Middle frontal gyrus (tissue), 1 donor: ENCODE data around the gene GABBR1.

ENCODE experiments used
- DNase-seq: peaks from one replicate; pipeline ENCODE4 v3.0.0-alpha.2; 2015; ENCODE audit warnings: low spot score; ENCODE audit errors: extremely low spot score

Gene GABBR1

DNA sequence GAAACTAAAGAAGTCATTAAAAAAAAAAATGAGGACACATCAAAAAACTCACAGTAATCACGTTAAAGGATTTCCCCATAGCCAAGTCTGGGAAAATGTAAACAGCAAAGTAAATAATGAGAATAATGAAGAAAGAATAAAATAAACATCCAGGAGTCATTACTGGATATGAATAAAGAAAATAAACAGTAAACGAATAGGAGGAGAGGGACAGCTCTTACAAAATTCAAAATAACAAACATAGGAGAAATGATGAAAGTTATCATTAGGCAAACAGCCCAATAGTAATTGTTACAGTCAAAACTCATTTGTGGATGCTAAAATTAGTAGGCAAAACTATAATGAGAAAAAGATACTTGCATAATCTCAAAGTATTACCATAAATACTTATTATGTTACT is 65.4 kb downstream of the GABBR1 start:
- no peak for DNase-seq

DNA sequence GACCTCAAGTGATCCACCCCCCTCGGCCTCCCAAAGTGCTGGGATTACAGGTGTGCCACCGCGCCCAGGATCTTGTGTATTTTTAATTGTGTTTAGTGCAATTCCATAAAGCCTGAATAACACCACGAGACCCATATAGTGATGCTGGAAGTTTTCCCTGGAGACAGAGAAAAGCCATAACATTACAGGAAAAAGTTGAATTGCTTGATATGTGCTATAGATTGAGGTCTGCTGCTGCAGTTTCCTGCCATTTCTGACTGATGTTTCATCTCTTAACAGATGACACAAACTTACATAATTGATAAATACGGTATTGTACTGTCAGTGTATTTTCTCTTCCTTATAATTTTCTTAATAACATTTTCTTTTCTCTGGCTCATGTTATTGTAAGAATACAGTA is 66.1 kb downstream of the GABBR1 start:
- DNase-seq, result no peak

DNA sequence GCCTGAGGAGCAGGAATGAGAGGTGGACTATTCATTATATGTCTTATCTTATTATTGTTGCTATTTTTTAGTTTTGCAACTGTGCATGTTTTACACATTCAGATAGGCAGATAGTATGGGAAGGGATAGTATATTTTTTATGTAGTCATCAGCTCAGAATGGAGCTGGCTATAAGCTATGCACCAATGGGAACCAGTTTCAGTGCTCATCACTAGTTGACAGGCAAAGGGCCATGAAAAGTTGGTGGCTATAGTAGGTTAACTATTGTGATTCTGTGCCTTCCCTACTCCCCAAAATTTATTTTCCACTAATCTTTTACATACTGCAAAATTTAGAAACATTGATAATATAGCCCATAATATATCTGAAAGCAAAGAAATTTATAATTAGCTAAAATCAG is 68.1 kb downstream of the GABBR1 start:
- no peak for DNase-seq

DNA sequence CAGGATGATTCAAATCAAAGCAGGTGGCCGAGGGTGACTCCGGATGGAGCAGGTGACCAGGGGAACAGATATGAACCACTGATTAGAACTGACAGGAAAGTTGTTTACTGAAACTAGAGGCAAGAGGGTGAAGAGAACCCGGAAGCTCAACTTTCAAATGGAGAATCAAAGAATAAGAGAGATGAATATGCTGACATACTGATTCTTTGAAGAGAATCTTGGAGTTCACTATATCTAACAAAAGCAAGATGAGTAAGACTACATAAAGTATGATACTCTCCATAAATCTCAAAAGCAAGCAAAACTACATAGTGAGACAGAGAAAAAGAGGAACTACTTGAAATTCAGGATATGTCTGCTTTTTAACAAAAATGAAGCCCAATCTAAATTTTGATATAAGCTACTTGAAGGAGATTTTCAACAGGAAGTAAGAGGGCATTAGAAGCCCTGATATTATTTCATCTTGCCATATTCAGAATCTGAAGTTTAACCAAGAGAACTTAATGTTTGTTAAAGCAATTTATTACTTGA is 69.5 kb downstream of the GABBR1 start:
- DNase-seq, result no peak

DNA sequence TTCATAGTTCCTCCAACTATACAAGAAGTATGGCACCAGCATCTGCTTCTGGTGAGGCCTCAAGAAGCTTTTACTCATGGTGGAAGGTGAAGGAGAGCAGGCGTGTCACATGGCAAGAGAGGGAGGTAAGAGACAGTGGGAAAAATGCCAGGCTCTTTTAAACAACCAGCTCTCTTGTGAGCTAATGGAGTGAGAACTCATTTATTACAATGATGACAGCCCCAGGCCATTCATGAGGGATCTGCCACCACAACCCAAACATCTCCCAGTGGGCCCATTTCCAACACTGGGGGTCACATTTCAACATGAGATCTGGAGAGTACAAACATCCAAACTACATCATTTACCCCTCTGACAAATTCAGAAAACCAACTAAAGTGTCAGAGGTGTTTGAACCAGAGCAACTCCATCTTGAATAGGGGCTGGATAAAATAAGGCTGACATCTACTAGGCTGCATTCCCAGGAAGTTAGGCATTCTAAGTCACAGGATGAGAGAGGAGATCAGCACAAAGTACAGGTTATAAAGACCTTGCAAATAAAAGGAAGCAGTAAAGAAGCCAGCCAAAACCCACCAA is 71.3 kb downstream of the GABBR1 start:
- DNase-seq, result no peak

DNA sequence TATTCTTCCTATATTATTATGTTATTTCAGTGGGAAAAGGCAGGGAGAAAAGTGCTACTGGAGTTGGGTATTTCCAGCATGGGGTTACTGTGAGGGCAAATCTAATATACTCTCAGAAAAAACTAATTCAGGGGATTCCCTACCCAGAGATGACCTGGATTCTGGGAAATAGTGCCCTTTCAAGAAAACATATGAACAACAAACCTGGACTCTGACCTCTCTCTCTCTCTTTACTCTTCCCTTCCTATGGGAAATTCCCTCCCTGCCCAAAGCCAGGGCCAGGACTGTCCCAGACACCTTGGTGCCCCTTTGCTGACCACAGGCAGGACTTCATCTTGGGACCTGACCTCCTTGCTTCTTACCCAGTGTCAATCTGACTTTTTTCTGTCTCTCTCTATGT is 71.9 kb downstream of the GABBR1 start:
- no peak for DNase-seq

DNA sequence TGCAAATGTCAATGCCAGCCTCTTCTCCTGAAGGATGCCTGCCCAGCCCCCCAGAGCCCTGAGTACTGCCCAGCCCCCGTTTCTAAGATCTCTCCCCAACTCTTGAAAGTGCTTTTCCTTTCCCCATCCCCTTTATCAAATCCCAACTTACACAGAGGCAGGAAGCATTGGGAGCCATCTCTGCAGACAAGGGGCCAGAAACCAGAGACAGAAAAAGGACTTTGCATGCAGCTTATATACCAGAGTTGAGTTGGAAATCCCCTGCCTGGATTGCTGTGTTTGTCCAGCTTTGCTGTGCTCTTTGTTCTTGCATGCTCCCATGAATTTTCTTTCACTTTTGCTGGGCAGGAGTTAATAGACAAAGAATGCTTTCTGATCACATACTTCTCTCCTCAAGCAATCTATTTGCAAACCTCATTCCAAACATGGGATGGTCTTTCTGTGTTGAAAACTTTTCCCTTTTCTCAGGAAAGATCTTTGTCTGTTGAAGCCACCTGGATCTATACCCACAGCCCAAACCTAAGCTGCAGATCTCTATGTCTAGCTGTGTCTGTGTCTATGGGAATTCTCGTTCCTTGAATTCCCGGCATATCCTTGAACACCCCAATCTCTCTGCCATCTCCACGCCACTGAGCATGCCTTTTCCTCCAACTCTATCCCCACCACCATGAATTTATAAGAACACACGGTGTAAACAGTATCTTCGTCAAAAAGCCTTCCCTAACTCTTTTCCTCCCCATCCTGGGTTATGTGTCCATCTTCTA is 73.3 kb downstream of the GABBR1 start, which contains the start of gene UBD:
TSS of gene UBD (minus strand) at position 209 of the 764 bp plus-strand sequence. CDS start at position 178, 31 bp downstream.
- no peak for DNase-seq

DNA sequence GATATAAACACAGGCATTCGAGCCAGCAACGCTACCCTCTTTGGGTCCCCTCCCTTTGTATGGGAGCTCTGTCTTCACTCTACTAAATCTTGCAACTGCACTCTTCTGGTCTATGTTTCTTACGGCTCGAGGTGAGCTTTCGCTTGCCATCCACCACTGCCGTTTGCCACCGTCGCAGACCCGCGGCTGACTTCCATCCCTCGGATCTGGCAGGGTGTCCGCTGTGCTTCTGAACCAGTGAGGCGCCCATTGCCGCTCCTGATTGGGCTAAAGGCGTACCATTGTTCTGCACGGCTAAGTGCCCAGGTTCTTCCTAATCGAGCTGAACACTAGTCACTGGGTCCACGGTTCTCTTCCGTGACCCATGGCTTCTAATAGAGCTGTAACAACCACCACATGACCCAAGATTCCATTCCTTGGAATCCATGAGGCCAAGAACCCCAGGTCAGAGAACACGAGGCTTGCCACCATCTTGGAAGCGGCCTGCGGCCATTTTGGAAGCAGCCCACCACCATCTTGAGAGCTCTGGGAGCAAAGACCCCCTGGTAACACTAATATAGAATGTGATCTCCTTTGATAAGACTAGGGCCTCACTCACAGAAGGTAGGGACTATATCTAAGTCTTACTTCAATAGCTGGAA is 74.4 kb downstream of the GABBR1 start:
- DNase-seq, result no peak

DNA sequence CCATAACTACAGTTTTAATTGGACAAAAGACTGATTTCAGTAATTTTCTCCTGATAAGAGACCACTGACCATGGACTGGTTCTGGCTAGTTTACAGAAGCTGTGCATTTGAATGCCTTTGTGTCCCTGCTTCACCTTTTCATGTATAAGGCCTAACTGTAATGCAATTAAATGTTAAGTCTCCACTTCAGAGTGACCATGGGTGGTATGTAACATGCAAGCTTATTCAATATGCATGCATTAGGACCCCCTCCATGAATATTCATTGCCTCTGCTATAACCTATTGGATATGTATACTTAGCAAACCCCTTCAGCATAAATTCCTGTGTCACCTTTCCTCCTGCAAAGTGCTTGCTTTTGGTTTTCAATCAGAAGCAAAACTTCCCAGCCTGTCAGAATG is 75.7 kb downstream of the GABBR1 start:
- no peak for DNase-seq

DNA sequence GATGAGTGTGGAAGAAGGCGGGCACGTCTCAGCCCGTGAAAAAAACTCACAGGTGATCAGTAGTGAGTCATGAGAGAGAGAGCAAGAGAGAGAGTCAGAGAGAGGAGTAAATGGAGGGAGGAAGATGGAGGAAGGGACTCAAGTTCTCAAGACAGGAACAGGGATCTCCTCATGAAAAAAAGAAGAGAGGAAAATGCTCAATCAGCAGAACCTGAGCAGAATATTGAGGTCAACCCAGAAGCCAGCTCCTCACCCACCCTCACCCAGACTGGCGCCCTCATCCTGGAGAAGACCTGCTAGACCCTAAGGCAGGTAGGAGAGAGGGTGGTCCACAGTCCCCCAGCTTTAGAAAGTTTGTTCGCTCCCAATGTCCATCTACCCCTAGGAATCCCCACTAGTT is 78.2 kb downstream of the GABBR1 start:
- no peak for DNase-seq

DNA sequence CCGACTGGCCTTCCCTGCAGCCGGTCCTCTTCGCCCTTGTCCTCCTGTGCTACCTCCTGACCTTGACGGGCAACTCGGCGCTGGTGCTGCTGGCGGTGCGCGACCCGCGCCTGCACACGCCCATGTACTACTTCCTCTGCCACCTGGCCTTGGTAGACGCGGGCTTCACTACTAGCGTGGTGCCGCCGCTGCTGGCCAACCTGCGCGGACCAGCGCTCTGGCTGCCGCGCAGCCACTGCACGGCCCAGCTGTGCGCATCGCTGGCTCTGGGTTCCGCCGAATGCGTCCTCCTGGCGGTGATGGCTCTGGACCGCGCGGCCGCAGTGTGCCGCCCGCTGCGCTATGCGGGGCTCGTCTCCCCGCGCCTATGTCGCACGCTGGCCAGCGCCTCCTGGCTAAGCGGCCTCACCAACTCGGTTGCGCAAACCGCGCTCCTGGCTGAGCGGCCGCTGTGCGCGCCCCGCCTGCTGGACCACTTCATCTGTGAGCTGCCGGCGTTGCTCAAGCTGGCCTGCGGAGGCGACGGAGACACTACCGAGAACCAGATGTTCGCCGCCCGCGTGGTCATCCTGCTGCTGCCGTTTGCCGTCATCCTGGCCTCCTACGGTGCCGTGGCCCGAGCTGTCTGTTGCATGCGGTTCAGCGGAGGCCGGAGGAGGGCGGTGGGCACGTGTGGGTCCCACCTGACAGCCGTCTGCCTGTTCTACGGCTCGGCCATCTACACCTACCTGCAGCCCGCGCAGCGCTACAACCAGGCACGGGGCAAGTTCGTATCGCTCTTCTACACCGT is 79.5 kb downstream of the GABBR1 start:
- no peak for DNase-seq

DNA sequence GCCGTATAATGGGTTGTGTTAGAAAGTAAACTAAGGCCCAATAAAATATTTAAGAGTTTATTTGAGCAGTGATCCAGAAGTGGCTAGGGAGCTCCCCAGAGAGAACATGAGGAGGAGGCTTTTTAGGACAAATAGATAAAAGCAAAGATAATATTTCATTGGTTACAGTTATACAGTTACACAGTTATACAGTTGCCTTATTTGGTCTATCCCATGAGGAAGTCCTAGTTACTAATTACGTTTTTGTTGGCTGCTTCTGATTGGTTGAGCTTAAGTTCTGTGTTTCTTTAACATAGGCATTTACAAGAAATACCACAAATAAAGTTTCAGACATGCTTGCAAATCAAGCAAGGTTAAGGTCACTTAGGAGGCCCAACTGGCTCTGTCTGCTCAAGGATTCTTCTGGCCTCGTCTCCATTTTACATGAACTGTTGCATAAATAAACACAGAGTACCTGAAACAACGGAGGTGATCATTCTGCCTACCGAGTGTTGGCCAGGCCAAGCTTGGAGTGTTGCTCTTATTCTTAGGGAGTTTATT is 80.4 kb downstream of the GABBR1 start:
- peak; percentile 55 for DNase-seq

DNA sequence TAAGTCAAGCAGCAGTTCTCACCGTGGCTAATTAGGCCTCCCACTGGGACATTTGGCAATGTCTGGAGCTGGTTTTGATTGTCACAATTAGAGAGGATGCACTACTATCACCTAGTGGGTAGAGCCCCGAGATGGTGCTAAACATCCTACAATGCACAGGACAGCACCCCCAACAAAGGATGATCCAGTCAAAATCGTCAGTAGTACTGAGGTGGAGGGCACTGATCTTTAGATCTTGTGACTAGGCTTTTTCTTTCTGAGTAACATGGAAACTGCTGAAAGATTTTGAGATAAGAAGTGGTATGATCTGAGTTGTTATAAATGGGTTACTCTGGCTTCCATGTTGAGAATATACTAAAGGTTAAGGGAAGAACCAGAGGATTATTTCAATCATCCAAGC is 85.4 kb downstream of the GABBR1 start:
- DNase-seq, result no peak

DNA sequence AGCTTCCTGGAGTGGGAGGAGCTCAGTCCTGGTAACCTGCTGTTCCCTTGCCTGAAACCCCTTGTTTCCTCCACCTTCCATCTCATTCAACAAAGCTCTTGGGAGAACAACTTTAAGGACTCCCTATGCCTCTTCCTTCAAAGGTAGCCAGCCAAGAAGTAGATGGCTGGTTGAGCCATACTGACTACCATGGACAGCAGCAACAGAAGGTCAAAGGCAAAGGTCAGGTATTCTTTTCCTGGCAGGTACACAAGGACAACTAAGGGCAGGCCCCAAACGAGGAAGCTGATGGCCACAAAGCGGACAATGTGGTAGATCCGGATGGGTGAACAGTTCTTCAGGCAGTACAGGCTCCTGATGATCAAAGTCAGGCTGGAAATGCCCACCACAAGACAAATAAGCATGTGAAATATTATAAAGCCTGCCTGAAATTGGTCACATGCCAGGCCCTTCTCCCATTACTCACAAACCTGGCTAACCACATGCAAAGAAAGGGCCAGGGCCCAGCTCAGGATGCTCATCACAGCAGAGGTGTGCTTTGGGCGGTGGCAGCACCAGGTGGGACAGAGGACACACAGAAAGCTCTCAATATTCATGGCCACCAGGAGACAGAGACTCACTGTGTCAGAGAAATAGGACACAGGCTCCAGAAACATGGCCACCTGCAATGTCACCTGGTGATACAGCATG is 95.1 kb downstream of the GABBR1 start:
- DNase-seq, result no peak

DNA sequence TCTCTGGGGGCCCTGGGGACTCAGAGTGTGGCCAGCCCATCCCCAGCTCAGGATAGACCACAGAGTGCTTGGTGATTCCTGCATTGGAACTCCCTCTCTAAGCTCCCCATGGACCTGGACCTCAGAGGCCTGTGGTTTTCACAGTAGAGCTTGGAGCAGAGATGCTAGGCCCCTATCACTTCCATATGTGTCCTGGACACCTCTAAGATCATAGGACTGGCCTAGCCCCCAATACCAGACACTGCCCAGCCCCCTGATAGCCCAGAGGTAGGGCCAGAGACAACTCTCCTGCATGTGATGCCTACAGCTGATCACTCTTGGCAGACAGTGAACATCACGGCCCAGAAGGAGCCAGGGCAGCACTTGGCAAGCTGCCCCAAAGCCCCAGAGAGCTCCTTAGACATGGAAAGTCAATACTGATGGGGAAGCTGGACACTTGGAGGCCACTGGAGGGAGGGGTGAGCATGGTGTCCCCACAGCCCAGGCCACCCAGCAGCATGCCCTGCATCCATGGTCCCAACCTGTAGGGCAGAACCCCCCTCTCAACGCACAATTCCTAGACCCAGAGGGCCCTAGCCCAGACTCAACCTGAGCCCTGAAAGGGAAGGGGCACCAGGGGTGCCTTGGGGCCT is 100.5 kb downstream of the GABBR1 start:
- no peak for DNase-seq

DNA sequence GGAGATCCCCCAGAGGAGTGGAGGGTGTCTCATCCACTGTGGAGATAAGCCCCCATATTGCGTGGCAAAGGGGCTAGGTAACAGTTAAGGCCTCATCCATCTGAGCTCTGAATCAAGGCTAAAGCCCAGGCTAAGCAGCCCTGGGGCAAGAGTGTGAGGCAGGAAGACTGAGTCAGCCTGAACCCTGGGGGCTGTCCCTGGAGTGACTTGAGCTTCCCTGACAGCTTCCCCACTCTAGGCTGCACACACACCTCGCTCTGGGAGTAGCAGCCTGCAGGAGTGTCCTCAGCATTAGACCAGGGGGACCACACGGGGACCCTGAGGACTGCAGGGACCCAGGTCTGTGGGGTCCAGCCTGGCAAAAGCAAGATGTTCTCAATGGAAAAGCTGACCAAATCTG is 101.3 kb downstream of the GABBR1 start:
- no peak for DNase-seq

DNA sequence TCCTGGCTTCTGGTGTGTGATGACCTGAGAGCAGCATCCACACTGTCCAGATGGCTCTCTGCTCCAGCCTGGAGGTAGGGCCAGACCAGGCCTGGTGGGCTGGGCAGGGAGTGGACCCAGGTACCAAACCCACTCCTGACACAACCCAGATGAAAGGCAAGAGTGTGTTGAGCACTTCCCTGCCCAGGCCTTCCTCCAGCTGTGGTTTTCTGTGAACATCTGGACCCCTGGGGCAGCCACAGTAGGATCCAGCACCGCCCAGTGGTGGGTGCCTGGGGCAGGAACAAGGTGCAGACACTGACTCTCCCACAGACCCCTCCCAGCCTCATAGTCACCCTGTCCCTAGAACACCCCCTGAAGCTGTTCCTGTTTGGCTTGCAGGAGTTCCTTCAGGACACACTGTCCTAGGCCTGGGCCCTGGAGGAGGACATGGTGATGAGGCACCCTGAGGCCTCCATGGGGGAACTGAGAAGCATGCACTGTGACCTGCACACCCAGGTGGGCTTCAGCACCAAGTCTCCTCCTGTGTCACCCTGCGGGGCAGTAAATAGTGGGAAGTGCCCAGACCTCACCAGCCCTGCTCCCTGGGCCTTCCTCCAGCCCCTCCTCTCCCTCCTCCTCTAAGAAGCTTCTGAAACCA is 102.2 kb downstream of the GABBR1 start:
- DNase-seq, result no peak

DNA sequence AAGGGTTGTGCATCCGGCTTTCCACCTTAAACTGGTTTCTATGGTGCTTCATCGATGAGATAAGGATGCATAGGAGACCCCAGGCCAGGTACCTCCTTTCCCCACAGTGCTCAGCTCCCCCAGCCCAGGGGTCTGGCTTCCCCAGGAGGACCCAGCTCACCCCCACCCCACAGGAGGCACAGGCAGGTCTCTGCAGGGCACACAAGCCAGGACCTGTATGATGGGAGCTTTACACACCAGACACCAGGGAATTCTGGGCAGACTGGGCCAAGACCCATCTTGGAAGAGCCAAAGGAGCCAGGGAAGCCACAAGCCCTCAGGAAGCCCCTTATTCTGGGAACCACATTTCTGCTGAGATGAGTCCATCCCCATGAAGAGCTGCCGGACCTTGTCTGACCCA is 103.0 kb downstream of the GABBR1 start:
- no peak for DNase-seq

DNA sequence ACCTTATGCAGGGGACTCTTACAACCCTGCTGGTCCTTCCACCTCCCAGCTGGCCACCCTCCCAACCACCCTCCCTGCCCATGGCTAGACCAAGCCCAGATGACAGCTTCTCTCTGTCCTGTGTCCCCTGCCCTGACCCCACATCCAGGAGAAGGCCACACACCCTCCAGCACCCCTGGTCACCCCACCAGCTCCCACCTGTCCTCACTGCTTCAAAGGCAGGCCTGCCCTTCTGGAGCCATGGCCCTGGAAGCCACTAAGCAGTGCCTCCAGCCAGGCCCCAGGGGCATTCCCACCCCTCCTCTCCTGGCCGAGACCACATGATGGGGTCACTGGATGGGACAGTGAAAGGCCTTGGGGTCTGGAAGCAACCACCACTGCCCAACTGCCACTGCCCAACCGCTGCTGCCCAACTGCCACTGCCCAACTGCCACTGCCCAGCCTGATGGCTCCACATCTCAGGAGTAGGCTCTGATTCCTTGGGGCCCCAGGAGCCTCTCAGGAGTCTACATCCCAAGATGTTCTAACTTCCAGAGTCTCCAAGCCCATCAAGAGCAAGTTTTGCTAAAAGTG is 103.9 kb downstream of the GABBR1 start:
- no peak for DNase-seq
